Hindlimb muscle (tissue), 1 donor: Measurements from ENCODE around the gene CERS1. TPM values are rescaled to one million over a fixed set of nuclear protein-coding genes. Genes with fewer than 3 reads are reported as not detected.
A peak's percentile ranks its signal among the peaks of the same experiment; 100 is the strongest.
"Not testable (repeated sequence)": the region's sequence is repeated elsewhere in the genome, so short reads cannot be mapped to it uniquely, and the experiment has no call there.

Experiments used
- DNase-seq: peaks from one replicate; pipeline ENCODE4 v3.0.0-alpha.2; 2013
- polyA plus RNA-seq: library from polyadenylated mRNA; unstranded; fragments of 120-200 nt; gene quantifications from one replicate; pipeline ENCODE4 v1.2.1, GENCODE V29; 2013; ENCODE audit not compliant: insufficient read length

Gene CERS1
- polyA plus RNA-seq, 1 donor = 49.3 TPM

DNA sequence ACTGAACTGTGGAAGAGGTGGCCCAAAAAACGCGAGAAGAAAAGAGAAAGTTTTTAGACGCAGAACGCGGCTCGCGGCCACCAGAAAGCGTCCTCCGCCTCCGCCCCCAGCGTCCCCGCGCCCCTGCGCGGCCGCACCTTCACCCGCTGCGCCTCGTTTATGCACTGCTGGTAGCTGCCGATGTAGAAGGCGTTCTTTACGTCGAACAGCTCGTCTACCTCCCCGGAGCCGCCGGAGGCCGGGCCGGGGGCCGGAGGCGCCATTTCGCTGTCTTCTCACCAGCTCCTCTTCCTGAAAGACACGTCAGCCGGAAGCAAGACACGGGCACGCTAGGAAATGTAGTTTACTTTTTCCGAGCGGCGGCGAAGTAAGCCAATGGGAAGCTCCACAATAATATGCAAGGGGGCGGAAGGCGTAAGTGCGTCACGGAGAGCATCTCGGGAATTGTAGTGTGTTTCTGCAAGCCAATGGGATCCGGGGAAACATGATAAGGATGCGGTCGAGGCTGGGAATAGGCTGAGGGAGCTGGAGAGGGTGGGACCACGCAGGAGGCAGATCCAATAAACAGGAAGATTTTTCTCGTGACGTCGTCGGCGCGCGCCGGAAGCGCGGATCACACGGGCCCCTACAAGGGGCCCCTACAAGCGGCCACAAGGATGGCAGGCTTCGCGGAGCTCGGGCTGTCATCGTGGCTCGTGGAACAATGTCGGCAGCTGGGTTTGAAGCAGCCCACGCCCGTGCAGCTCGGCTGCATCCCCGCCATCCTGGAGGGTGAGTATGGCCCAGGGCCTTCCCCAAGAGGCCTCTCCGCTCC is 23.3 kb upstream of the CERS1 start, which contains the start of the genes COPE and DDX49:
Gene COPE (minus strand): TSS at position 302 of the 814 bp plus-strand sequence. CDS start 39 bp downstream, at position 263.
Gene DDX49 (plus strand): TSS at position 630 of the 814 bp plus-strand sequence. CDS start 27 bp downstream, at position 657.
- DNase-seq = peak; percentile 100

DNA sequence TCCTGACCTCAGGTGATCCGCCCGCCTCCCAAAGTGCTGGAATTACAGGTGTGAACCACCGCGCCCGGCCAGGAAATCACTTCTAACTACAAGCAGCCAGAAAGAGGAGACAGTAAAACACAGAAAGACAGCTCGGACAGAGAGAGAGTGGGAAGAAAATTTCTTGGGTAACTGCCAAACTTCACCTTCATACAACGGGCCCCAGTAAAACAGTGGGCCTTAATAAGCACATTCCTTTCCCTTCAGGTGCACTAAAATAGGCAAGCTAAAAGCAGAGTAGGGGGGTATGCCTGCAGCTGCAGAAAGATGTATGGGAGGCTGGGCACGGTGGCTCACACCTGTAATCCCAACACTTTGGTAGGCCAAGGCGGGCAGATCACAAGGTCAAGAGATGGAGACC is 21.6 kb upstream of the CERS1 start:
- not testable (repeated sequence) for DNase-seq

DNA sequence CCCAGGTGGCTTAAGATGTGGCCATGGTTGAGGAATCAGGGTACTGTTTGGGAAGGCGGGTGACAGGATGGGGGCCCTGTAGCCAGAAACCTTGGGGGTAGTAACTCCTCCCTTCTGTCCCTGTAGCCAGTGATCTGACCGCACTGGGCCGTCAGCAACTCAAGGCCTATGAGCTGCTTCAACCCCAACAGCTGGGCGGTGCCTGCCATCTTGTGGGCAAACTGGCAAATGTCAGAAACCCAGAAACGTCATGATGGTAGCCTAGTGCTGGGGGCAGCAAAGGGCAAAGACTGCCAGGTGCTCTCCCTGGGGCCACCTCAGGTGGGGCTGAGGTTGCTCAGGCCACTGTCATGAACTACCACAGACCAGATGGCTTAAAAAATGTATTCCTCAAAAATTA is 19.7 kb upstream of the CERS1 start:
- DNase-seq = no peak

DNA sequence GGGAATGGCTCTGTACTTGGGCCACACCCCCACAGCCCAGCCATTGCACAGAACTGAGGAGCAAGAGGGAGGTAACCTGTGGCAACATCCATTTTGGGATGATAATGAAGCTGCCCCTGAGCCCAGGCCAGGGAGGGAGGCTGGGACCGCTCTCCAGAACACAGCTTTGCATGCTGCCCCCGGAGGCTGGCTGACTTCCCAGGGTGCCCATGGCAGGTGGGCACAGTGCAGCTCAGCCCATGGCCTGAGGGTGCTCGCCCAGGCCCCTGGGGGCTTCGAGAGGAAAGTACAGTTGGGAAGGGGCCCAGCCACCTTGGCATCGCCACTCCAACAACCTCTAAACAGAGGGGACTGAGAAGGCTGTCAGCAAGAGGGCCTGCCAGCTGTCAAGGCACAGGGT is 17.5 kb upstream of the CERS1 start:
- DNase-seq = no peak

DNA sequence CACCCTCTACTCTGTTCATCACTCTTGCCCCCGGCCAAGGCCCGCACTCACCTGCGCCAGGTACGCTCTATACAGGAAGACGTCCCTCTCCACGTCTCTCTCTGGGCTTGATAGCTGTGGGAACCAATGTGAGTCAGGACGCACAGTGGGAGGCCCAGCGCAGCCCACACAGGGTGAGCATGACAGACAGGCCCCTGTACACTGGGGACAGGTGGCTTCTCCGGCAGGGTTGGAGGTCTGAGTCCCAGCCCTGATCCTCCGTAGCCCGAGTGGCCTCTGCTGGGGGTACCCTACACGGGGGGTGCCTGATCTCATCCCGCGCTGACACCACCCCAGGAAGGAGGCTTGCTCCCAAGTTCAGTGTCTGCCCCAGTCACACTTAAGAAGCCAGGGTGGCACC is 17.0 kb upstream of the CERS1 start:
- DNase-seq = no peak

DNA sequence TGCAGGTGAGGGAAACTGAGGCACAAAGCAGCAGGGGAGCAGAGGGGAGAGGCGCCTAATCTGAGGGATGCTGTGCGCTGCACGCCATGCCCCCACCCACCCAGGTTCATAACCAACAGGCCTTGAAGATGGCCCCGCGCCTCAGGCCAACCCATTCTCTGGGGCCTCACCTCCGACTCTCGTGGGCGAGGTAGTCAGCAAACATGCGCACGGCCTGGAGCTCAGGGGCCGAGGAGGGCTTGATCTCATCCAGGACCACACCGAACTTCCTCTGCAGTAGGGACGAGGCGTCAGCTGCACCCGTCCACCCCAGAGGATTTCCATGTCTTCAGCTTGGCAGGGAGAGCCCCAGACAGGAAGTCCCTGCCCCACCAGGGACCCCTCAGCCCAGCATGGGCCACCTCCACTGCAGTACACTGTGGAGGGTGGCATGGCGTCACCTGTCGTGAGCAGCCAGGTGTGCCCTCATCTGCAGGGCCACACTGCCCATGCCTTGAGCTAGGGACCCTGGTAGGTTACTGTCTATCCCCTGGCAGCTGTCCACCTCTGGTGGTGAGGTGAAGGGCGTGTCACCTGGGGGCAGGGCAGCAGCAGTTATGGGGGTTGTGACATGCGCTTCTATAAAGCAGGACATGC is 15.0 kb upstream of the CERS1 start:
- DNase-seq = no peak

DNA sequence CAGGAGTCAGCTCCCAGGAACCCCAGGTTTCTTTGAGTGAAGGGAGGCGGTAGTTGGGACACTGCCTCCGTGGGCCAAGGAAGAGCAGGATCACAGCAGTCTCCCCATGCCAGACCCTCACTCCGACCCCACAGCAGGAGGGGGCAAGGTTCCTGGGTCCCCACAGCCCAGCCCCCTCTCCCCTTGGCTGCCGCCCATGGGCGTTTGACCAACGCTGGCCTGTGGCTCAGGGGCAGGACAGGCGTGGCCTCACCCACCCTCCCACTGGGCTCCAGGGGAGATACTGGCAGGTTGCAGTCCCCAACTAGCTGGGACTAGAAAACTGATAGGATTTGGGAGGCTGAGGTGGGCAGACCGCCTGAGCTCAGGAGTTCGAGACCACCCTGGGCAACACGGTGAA is 14.1 kb upstream of the CERS1 start:
- no peak for DNase-seq

DNA sequence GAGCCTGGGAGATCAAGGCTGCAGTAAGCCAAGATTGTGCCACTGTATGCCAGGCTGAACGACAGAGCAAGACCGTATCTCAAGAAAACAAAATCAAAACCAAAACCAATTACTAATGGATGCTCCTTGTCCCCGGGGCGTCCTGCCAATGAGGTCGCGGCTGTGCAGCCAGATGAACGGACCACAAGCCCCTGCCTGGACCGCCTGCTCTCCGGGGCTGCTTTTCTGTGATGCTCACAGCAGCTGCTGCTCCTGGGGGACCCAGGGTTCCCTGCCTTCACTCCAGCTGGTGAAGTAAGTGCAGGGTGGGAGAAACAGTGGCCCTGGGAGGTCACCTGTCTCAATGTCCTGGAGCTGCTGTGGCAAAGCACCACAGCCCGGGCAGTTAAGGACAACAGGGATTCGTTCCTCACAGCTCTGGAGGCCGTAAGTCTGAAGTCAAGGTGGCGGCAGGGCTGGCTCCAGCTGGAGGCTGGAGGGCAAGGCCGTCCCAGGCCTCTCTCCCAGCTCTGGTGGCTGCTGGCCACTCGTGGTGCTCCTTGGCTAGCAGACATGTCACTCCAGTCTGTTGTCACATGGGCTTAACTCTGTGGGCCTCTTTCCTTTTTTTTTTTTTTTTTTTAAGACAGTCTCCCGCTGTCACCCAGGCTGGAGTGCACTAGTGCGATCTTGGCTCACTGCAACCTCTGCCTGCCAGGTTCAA is 13.1 kb upstream of the CERS1 start:
- DNase-seq = no peak

DNA sequence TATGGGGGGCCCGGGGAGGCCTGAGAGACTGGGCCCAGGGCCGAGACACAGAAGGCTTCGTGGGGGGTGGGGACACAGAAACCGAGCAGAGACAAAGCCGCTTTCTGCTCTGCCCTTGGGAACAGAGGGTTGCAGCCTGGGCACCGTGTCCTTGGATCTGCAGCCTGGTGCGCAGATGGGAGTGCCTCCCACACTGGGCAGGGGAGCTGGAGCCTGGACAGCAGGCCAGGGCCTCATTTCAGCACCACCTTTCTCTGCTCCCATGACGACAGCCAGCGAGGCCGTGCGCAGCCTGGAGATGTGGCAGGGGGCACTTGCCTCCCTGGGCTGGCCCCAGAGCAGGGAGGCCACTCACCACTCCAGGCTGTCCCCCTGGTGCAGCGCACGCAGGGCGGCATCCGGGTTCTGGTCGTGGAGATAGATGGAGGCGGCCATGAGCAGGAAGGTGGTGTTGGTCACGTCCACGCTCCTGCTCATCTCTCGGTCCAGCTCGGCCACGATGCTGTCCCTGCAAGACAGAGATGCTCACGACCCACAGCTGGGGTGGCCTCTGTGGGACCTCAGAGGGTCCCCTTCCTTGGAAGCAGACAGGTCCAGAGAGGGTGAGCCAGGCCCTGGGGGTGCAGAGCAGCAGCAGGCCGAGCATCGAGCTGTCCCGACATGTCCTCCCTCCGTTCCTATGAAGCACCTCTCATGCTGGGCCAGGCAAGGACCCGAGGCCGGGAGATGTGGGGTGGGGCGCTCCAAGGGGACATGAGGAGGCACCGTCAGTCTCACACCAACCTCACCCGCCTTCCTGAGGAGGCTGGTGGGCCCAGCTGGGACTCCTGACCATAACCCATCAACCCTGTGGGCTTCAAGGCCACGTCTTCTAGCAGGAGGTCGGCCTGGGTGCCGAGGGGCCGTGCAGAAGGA is 10.9 kb upstream of the CERS1 start:
- no peak for DNase-seq

DNA sequence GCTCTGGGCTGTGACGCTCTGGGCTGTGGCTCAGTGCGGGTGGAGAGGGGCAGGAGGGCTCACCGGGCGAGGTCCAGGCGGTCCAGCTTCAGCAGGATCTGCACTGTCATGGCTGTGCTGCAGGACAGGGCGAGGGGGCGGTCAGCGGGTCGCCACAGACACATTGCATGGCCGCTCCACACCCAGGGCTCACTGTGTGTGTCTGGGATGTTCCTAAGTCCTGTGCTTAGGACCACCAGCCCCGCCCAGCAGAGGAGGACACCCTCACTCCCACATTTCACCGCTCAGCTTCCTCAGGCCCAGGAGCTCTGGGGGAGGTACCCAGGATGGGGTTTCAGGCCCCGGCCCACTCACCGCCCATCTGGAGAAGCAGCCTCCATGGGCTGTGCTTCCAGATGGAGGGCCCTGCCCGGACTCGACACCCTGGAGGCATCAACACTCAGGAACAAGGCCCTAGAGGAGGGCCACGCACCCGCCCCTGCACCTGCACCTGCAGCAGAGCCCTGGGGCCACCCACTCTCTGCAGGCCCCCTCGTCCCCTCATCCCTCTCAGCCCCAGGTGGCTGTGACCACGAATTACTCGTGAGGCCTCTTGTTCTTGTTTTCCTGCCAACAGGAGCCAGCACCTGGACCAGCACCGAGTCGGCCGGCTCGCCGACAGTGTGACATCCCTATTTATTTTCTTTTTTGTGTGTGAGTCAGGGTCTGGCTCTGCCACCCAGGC is 9.7 kb upstream of the CERS1 start:
- DNase-seq = no peak

DNA sequence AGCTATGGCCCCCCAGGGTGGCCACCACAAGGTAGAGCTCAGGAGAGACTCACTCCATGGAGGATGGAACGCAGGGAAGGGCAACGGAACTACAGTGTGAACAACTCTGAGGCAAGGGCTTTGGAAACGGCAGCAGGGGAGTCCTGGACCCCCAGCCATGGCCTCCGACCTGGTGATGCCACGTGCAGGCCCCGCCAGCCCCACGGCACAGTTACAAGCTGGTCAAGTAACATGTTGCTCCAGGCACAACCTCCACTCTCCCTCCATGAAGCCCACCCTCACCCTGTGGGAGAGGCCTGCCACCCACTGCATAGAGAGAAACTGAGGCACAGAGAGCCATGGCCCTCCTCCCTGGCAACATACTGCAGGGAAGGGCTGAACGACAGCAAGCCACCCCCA is 9.1 kb upstream of the CERS1 start:
- DNase-seq = no peak

DNA sequence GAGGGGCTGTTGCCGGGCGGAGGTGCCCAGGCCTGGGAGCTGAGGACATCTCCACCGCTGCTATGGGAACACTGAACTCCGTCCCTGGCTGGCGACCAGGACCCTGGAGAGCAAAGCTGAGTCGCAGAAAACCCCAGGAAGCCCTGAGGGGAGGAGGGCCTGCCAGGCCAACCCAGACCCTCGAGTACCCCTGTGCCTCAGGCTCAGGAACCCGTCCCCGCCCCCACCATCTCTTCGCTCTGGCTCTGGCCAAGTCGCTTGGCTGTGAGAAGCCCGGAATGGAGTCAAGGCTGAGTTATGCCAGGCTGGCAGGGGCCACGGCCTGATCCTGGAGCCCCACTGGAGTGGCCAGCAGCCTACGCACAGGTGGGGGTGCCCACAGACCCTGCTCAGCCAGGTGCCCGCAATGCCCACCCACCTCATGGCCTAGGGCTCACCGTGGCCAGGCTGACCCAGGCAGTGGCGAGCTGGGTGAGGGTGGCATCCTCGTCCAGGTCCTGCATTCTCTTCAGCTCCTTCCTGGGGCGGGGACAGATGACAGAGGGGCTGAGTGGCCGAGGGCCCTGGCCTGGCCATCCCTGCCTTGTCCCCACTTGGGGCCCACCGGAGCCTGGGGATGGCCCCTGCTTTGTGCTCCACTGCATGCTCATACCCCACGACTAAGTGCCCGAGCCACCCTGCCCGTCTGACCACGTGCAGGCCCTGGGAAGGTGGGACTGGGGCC is 8.5 kb upstream of the CERS1 start:
- no peak for DNase-seq

DNA sequence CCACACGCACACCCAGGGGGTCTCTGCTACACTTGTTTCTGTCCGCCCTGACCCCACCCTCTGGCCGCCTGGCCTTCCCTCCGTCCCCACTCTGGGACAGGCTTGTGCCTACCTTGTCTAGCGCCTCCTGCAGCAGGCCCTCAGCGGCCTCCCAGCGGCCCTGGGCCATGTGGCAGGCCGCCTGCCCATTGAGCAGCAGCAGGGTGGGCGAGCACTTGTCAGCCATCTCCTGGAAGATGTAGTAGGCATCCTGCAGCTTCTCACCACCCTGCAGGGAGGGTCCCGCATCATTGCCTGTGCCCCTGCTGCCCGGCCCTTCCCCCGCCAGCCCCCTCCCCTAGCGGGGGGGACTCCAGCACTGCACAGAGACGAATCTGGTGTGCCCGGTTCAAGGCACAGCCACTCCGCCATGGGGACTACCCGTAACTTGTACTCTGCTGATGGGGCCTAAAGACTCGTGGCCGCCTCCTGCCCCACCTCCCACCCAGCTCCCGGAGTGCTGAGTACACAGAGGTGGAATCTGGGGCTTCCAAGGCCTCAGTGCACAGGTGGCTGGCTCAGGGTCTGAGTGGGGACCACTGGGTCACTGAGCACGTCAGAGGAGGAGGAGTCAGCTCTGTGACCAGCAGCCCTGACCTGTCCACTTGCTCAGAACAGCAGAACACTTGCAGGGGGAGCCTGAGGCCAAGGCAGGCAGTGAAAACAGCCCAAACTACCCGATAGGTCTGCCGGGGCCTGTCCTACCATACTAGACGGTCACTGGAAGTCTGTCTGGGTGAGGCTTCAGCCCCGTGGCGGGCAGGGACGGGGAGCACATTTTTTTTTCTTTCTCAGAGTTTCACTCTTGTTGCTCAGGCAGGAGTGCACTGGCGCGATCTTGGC is 7.4 kb upstream of the CERS1 start:
- DNase-seq = no peak

DNA sequence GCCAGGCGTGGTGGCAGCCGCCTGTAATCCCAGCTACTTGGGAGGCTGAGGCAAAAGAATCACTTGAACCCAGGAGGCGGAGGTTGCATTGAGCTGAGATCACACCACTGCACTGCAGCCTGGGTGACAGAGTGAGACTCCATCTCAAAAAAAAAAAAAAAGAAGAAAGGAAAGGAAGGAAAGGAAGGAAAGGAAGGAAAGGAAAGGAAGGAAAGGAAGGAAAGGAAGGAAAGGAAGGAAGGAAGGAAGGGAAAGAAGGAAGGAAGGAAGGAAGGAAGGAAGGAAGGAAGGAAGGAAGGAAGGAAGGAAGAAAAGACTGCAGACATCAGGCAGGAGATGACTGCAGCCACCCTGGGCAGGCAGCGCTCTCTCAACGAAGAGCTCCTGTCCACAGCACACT is 6.6 kb upstream of the CERS1 start:
- not testable (repeated sequence) for DNase-seq

DNA sequence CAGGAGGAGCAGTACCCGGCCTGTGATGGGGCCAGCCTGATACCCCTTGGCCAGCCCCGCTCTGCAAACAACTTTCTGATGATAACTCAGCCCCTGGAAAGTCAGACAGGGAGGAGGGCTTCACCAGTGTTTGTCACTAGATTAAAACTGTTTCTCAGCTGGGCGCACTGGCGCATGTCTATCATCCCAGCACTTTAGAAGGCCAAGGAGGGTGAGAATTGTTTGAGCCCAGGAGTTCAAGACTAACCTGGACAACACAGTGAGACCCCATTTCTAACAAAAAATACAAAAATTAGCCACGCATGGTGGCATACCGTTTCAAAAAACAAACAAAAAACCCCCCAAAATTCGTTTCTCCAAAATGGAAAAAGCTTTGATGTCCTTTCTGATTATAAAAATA is 5.5 kb upstream of the CERS1 start:
- no peak for DNase-seq

DNA sequence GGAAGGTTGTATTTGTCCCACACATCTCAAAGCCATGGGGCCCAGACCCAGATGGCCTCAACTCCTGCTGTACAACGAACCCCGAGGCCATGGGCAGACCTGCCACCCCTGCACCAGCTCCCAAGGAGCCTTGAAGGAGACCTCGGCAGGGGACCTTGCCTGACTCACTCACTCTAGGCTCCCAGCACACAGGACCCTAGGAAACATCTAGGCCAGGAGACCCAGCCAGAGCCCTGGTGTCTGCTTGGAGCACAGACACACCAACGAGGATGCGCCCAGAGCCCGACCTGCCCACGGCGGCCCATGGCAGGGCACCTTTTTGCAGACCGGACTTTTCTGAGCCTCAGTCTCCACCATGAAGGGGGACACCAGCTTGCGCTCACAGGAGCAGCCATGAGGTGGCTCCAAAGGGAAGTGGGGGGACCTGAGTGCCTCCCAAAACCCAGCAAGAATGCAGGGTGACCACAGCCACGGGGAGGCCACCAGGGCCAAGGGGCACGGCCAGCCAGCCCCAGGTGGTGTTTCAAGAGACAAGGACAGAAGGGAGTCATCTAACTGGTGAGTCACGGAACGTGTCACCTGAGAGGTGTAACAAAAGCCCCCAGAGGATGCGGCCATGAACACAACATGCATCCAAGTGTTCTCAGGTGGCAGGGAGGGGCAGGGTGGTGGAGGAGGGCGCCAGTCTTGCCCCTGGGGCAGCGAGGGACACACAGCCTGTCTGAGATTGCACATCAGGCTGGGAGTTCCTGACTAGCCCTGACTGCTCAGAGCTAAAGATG is 4.9 kb upstream of the CERS1 start:
- no peak for DNase-seq

DNA sequence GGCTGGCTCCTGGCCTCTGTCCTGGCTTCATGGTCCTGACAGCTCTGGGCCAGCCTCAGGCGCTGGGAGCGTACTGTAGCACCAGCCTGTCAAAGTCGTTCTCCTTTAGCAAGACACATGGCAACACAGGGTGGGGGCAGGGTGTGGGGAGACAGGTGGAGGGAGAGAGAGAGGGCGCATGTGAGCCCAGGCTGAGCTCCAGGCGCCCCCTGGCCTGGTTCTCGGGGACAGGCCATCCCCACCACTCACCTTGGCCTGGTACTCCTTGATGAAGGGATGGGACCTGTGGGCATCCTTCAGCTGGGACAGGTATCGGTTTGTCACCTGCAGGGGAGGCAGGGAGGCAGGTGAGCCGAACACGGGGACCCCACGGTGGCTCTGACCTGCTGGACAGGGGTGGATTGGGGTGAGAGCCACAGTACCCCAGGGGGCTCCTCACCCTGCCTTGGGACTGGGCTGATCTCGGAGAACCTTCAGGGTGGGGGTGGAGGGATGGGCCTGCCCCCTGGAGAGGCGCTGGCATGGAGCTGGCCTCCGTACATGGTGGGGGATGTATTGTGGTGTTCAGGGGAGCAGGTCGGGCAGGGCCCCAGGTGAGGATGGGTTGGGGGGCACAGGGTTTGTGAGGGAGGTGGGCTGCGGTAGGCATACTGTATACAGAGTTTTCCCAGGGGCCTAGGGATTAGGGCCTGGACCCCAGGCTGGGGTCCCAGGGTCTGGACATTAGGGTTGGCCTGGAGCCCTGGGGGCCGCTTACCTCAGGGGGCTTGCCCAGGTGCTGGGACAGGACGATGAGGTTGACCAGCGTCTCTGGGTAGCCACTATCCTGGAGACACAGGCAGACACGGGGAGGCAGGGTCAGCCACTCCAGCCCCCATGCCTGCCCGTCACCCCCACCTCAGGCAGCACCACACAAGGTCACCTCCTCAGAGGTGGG is 3.9 kb upstream of the CERS1 start:
- no peak for DNase-seq
